ENCODE measurements around the gene CHD5. TPM values are rescaled to one million over a fixed set of nuclear protein-coding genes. Genes with fewer than 3 reads are reported as not detected.

Gene CHD5
- total RNA-seq, 1 donor from 2014 or later, result 4.9 TPM

- Mint-ChIP-seq H3K4me3 (no peak overlapping the region), H3K27ac (no peak overlapping the region), H3K9me3 (no peaks in the 10 kb centered on the region), H3K36me3 (no peaks in the 10 kb centered on the region), H3K4me1 (peaks cover 5% of the 10 kb centered on the region), H3K27me3 (ENCODE audit: low read depth) (peaks cover 11% of the 10 kb centered on the region)
- no peak for TF ChIP-seq CTCF (IDR thresholded peaks at IDR 0.05; ENCODE audit: unreplicated experiment)
- no peak for DNase-seq (ENCODE audit: low spot score in 2 of 2, unreplicated experiment in 2 of 2)
Observed at GRCh38 chr1:6075748-6076147, 104.4 kb downstream of the CHD5 start.

- Mint-ChIP-seq H3K4me1 (peaks cover 5% of the 10 kb centered on the region), H3K9me3 (no peaks in the 10 kb centered on the region), H3K27ac (no peak overlapping the region), H3K27me3 (ENCODE audit: low read depth) (peaks cover 5% of the 10 kb centered on the region), H3K4me3 (no peak overlapping the region), H3K36me3 (no peaks in the 10 kb centered on the region)
- no peak for TF ChIP-seq CTCF (IDR thresholded peaks at IDR 0.05; ENCODE audit: unreplicated experiment)
- DNase-seq (ENCODE audit: low spot score in 2 of 2, unreplicated experiment in 2 of 2), result no peak
Observed at GRCh38 chr1:6074192-6074901, 105.8 kb downstream of the CHD5 start.

GRCh38 chr1:6073480-6074053 lies 106.6 kb downstream of the CHD5 start:
- Mint-ChIP-seq H3K4me3 (no peak overlapping the region), H3K4me1 (peaks cover 5% of the 10 kb centered on the region), H3K27ac (no peak overlapping the region), H3K9me3 (no peaks in the 10 kb centered on the region), H3K36me3 (no peaks in the 10 kb centered on the region), H3K27me3 (ENCODE audit: low read depth) (peaks cover 5% of the 10 kb centered on the region)
- TF ChIP-seq CTCF (IDR thresholded peaks at IDR 0.05; ENCODE audit: unreplicated experiment), result no peak
- DNase-seq (ENCODE audit: low spot score in 2 of 2, unreplicated experiment in 2 of 2), result no peak

- TF ChIP-seq CTCF (IDR thresholded peaks at IDR 0.05; ENCODE audit: unreplicated experiment), result no peak
- Mint-ChIP-seq H3K9me3 (no peaks in the 10 kb centered on the region), H3K36me3 (no peaks in the 10 kb centered on the region), H3K4me3 (no peak overlapping the region), H3K27me3 (ENCODE audit: low read depth) (peaks cover 5% of the 10 kb centered on the region), H3K27ac (no peak overlapping the region), H3K4me1 (peaks cover 5% of the 10 kb centered on the region)
- no peak for DNase-seq (ENCODE audit: low spot score in 2 of 2, unreplicated experiment in 2 of 2)
Observed at GRCh38 chr1:6072774-6073479, 107.2 kb downstream of the CHD5 start.

GRCh38 chr1:6071219-6071618 lies 108.9 kb downstream of the CHD5 start:
- no peak for TF ChIP-seq CTCF (IDR thresholded peaks at IDR 0.05; ENCODE audit: unreplicated experiment)
- no peak for DNase-seq (ENCODE audit: low spot score in 2 of 2, unreplicated experiment in 2 of 2)
- Mint-ChIP-seq H3K4me3 (no peak overlapping the region), H3K9me3 (no peaks in the 10 kb centered on the region), H3K36me3 (no peaks in the 10 kb centered on the region), H3K27me3 (ENCODE audit: low read depth) (no peaks in the 10 kb centered on the region), H3K4me1 (peaks cover 5% of the 10 kb centered on the region), H3K27ac (no peak overlapping the region)

All from mesothelial cell of epicardium (in vitro differentiated cells).